ENCODE data around the gene COX6A1. TPM values are rescaled to one million over a fixed set of nuclear protein-coding genes. Genes with fewer than 3 reads are reported as not detected.

COX6A1 gene
- total RNA-seq, 1 donor from 2014 or later, result 230 TPM

DNA sequence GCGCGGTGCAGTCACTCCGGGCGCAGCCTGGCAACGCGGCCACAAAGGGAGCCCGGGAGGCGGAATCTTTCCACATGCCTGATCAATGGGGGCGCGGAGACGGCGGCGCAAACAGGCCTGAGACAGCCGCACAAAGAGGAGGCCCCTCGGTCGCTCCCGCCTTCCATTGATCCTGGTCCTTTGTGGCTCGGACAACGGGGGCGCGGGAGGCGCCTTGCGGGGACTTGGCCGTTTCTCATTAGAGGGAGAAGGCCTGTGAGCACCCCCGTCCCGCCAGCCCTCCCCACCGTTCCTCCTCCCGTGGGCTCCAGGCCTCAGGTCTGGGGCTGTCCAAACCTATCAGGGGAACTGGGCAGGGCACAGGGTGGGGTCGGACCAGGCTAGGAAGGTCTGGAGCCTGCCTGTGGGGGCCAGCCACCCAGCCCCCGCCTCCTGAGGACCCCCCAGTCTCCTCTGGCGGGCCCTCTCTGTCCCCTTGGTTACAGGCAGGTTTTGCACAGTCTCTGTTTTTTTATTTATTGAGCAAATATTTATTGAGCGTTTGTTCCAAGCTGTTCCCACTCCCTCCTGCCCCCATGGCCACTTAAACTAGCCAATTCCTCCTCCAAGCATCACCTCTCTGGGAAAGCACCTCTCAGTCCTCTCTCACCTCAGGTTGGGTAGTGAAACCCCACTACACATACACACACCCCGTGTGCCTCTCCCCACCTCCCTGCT is 39.9 kb upstream of the COX6A1 start:
- no peaks in the 10 kb centered on the region for H3K27me3 Mint-ChIP-seq (ENCODE audit: low read depth)
- TF ChIP-seq, protein P1, sequence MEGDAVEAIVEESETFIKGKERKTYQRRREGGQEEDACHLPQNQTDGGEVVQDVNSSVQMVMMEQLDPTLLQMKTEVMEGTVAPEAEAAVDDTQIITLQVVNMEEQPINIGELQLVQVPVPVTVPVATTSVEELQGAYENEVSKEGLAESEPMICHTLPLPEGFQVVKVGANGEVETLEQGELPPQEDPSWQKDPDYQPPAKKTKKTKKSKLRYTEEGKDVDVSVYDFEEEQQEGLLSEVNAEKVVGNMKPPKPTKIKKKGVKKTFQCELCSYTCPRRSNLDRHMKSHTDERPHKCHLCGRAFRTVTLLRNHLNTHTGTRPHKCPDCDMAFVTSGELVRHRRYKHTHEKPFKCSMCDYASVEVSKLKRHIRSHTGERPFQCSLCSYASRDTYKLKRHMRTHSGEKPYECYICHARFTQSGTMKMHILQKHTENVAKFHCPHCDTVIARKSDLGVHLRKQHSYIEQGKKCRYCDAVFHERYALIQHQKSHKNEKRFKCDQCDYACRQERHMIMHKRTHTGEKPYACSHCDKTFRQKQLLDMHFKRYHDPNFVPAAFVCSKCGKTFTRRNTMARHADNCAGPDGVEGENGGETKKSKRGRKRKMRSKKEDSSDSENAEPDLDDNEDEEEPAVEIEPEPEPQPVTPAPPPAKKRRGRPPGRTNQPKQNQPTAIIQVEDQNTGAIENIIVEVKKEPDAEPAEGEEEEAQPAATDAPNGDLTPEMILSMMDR (IDR thresholded peaks at IDR 0.05; ENCODE audit: unreplicated experiment), result no peak

DNA sequence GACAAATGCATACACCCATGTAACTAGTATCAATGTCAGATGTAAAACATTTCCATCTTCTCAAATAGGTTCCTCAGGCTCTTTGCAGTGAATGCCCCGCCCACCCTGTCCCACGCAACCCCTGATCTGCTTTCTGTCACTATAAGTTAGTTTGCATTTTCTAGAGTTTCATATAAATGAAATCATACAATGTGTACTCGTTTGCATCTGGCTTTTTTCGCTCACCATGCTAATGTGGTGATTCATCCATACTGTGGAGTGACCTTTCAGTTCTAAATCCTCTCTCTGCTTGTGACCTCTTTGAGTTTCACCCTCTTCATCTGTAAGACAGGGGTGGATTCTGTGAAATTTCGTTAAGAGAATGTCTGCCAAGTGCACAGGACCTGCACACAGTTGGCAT is 38.4 kb upstream of the COX6A1 start:
- Mint-ChIP-seq H3K36me3 (no peaks in the 10 kb centered on the region), H3K9me3 (no peaks in the 10 kb centered on the region), H3K4me1 (peaks cover 10% of the 10 kb centered on the region), H3K4me3 (no peak overlapping the region), H3K27ac (no peak overlapping the region), H3K27me3 (ENCODE audit: low read depth) (no peaks in the 10 kb centered on the region)
- no peak for DNase-seq (ENCODE audit: low spot score in 2 of 2, unreplicated experiment in 2 of 2)
- TF ChIP-seq, protein P1 (IDR thresholded peaks at IDR 0.05; ENCODE audit: unreplicated experiment), result no peak

More for the DNA sequence above, 39.9 kb upstream of the COX6A1 start:
- Mint-ChIP-seq H3K4me3 (no peak overlapping the region), H3K4me1 (peaks cover 13% of the 10 kb centered on the region), H3K9me3 (no peaks in the 10 kb centered on the region), H3K36me3 (no peaks in the 10 kb centered on the region), H3K27ac (no peak overlapping the region)
- DNase-seq (ENCODE audit: low spot score in 2 of 2, unreplicated experiment in 2 of 2), result no peak

DNA sequence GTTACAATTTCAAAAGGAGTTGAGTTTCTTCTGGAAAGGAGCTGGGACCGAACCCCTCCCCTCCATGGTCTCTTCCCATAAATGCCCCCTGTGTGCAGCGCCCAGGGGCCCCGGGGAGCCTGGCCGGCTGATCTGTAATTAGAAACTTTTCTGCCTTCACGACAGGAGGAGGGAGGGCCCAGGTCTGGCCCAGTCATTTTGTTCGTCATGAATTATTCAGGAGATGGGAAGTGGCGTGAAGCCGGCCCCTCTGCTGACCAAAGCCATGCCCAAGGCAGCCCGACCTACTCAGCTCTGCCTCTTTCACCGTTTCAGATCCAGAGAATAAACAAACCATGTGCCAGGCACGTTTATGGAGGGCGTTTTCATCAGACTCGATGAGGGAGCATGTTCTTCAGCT is 35.7 kb upstream of the COX6A1 start:
- Mint-ChIP-seq H3K4me1 (peaks cover 7% of the 10 kb centered on the region), H3K4me3 (no peak overlapping the region), H3K27me3 (ENCODE audit: low read depth) (no peaks in the 10 kb centered on the region), H3K9me3 (no peaks in the 10 kb centered on the region), H3K36me3 (no peaks in the 10 kb centered on the region), H3K27ac (peak overlapping the region; percentile 76)
- TF ChIP-seq, protein P1 (IDR thresholded peaks at IDR 0.05; ENCODE audit: unreplicated experiment), result no peak
- no peak for DNase-seq (ENCODE audit: low spot score in 2 of 2, unreplicated experiment in 2 of 2)

DNA sequence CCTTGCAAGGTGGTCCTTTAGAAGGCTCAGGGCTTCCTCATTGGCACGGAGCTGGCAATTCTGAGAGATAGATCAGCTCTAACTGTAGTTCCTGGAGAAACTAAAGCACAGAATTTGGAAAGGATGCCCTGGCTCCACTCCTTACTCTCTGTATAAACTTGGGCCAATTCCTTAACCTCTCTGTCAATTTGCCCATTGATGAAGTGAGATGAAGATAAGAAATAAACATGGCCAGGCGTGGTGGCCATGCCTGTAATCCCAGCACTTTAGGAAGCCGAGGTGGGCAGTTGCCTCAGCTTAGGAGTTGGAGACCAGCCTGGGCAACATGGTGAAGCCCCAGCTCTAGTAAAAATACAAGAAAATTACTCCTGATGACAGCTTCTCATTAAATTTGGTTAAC is 34.0 kb upstream of the COX6A1 start:
- TF ChIP-seq, protein P1 (IDR thresholded peaks at IDR 0.05; ENCODE audit: unreplicated experiment), result no peak
- Mint-ChIP-seq H3K36me3 (no peaks in the 10 kb centered on the region), H3K4me3 (no peak overlapping the region), H3K27ac (no peak overlapping the region), H3K9me3 (no peaks in the 10 kb centered on the region), H3K27me3 (ENCODE audit: low read depth) (no peaks in the 10 kb centered on the region), H3K4me1 (peaks cover 7% of the 10 kb centered on the region)
- no peak for DNase-seq (ENCODE audit: low spot score in 2 of 2, unreplicated experiment in 2 of 2)

DNA sequence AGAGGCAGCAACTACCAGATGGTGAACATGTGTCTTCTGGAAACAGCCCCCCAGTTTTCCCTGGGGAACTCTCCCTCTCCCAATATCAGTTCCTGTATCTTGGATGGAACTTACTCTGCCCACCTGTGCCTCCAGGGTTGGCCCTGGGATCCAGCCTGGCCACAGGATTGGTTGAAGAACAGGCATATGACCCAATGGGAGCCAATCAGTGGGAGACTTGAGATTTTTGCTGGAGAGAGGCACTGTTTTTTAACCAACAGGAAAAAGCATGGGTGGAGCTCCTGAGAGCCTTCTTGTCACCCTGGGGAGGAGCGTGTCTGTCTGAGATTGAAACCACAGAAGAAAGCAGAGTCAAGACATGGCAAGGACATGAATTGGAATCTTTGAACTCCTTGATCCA is 33.6 kb upstream of the COX6A1 start:
- H3K4me1 Mint-ChIP-seq, result peaks cover 7% of the 10 kb centered on the region
- H3K27ac Mint-ChIP-seq, result no peak overlapping the region
- H3K4me3 Mint-ChIP-seq, result no peak overlapping the region
- no peak for DNase-seq (ENCODE audit: low spot score in 2 of 2, unreplicated experiment in 2 of 2)
- TF ChIP-seq, protein P1 (IDR thresholded peaks at IDR 0.05; ENCODE audit: unreplicated experiment), result no peak
- no peaks in the 10 kb centered on the region for H3K9me3 Mint-ChIP-seq
- no peaks in the 10 kb centered on the region for H3K27me3 Mint-ChIP-seq (ENCODE audit: low read depth)
- no peaks in the 10 kb centered on the region for H3K36me3 Mint-ChIP-seq

Measured in mesothelial cell of epicardium (in vitro differentiated cells).